ENCODE results near the gene AGAP1. TPM values are rescaled to one million over a fixed set of nuclear protein-coding genes. Genes with fewer than 3 reads are reported as not detected.
A peak's percentile ranks its signal among the peaks of the same experiment; 100 is the strongest.

AGAP1 gene
- total RNA-seq, 1 donor from 2014 or later: 43.8 TPM

DNA sequence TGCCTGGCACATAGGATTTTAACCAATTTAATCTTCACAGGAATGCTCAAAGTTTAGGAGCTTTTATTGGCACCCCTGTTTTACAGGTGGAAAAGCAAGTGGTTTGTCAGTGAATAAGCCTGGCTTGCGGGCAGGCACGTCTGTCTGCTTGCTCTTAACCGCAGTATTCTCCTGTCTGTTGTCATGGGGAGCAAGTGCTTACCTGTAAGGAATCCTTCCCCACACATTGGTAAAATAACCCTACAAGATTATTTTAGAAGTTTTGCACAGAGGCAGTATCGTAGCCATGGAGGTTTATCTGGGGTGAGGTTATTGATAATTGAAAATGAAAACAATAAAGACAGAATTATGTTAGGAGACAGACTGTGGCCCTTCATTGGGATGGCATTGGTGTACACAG, 174.9 kb downstream of the AGAP1 start:
- TF ChIP-seq, protein P1, sequence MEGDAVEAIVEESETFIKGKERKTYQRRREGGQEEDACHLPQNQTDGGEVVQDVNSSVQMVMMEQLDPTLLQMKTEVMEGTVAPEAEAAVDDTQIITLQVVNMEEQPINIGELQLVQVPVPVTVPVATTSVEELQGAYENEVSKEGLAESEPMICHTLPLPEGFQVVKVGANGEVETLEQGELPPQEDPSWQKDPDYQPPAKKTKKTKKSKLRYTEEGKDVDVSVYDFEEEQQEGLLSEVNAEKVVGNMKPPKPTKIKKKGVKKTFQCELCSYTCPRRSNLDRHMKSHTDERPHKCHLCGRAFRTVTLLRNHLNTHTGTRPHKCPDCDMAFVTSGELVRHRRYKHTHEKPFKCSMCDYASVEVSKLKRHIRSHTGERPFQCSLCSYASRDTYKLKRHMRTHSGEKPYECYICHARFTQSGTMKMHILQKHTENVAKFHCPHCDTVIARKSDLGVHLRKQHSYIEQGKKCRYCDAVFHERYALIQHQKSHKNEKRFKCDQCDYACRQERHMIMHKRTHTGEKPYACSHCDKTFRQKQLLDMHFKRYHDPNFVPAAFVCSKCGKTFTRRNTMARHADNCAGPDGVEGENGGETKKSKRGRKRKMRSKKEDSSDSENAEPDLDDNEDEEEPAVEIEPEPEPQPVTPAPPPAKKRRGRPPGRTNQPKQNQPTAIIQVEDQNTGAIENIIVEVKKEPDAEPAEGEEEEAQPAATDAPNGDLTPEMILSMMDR (IDR thresholded peaks at IDR 0.05): no peak
- Mint-ChIP-seq H3K36me3 (ENCODE audit: unreplicated experiment) (no peaks in the 10 kb centered on the region), H3K4me1 (ENCODE audit: unreplicated experiment) (peaks cover 36% of the 10 kb centered on the region), H3K27me3 (ENCODE audit: unreplicated experiment) (no peaks in the 10 kb centered on the region), H3K27ac (ENCODE audit: unreplicated experiment) (no peak overlapping the region), H3K4me3 (ENCODE audit: unreplicated experiment) (peak overlapping the region; percentile 56), H3K9me3 (ENCODE audit: unreplicated experiment) (no peaks in the 10 kb centered on the region)
- DNase-seq (ENCODE audit: extremely low spot score, unreplicated experiment): no peak

DNA sequence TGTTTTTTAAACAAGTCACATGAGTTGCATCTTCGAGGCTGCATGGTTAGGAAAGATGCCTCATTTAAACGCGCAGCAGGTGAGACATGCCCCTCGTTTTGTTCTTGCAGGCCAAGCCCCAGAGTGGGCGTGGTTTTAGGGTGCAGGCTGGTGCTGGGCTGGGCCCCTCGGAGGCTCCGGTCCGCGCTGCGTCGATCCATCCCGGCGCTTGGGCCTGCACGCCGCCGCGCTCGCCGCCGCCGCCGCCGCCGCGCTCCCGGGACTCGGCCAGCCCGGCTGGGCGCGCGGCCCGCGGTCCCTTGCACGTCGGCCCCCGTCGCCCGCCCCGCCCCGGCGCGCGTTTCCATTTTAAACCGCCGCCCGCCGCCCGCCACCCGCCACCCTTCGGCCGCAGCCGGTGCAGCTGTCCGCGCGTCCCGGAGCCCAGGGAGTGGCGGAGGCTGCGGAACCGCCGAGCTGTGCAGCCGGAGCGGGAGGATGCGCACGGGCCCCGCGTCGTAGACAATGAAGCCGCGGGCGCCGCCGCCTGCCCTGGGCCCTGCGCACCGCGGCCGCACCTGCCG, 175.5 kb downstream of the AGAP1 start:
- Mint-ChIP-seq H3K27me3 (ENCODE audit: unreplicated experiment) (no peaks in the 10 kb centered on the region), H3K27ac (ENCODE audit: unreplicated experiment) (no peak overlapping the region)

DNA sequence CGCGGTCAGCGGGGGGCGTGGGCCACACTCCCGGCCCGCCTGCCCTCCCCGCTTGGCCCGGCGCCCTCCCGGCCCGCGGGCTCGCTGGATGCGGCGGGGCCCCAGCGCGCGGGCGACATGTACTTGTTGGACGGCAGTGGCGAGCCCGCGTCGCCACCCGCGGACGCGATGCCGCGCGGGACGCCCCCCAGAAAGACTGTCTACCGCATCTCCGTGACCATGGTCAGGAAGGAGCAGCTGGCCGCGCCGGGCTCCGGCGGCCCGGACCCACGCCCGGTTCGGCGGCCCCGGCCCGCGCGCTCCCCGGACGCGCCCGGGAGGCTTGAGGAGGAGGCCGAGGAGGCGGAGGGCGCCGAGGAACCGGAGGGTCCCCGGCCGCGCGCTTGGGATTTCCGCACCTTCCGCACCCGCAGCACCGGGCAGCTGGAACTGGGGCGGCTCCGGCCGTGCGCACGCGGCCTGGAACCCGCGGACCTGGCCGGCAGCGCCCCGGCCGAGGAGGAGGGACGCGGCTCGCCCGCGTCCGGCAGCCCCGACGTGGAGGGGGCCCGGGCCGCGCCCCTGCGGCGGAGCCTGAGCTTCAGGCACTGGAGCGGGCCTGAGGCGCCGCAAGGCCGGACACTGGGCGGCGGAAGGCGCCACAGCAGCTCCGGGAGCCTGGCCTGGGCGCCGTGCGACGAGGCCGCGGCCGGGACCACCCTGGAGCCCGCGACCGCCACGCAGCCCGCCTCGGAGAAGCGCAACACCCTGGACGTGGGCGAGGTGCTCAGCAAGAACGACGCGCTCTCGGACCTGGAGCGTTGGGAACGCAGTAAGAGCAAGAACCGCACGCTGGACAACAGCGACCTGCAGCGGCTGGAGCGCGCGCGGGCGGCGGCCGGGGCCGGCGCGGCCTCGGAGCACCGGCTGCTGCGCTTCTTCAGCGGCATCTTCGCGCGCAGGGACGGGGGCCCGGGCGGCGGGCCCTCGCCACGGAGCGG, 176.4 kb downstream of the AGAP1 start:
- TF ChIP-seq, protein P1 (IDR thresholded peaks at IDR 0.05): peak; percentile 84
- peak; percentile 88 for DNase-seq (ENCODE audit: extremely low spot score, unreplicated experiment)
- no peaks in the 10 kb centered on the region for H3K36me3 Mint-ChIP-seq (ENCODE audit: unreplicated experiment)
- H3K4me1 Mint-ChIP-seq (ENCODE audit: unreplicated experiment): peaks cover 36% of the 10 kb centered on the region
- no peak overlapping the region for H3K27ac Mint-ChIP-seq (ENCODE audit: unreplicated experiment)
- H3K4me3 Mint-ChIP-seq (ENCODE audit: unreplicated experiment): no peak overlapping the region
- no peaks in the 10 kb centered on the region for H3K27me3 Mint-ChIP-seq (ENCODE audit: unreplicated experiment)
- H3K9me3 Mint-ChIP-seq (ENCODE audit: unreplicated experiment): no peaks in the 10 kb centered on the region

More for the DNA sequence above, 175.5 kb downstream of the AGAP1 start:
- H3K36me3 Mint-ChIP-seq (ENCODE audit: unreplicated experiment): no peaks in the 10 kb centered on the region
- H3K4me3 Mint-ChIP-seq (ENCODE audit: unreplicated experiment): peak overlapping the region; percentile 56
- no peaks in the 10 kb centered on the region for H3K9me3 Mint-ChIP-seq (ENCODE audit: unreplicated experiment)
- DNase-seq (ENCODE audit: extremely low spot score, unreplicated experiment): peak; percentile 89
- H3K4me1 Mint-ChIP-seq (ENCODE audit: unreplicated experiment): peaks cover 36% of the 10 kb centered on the region
- TF ChIP-seq, protein P1 (IDR thresholded peaks at IDR 0.05): no peak

DNA sequence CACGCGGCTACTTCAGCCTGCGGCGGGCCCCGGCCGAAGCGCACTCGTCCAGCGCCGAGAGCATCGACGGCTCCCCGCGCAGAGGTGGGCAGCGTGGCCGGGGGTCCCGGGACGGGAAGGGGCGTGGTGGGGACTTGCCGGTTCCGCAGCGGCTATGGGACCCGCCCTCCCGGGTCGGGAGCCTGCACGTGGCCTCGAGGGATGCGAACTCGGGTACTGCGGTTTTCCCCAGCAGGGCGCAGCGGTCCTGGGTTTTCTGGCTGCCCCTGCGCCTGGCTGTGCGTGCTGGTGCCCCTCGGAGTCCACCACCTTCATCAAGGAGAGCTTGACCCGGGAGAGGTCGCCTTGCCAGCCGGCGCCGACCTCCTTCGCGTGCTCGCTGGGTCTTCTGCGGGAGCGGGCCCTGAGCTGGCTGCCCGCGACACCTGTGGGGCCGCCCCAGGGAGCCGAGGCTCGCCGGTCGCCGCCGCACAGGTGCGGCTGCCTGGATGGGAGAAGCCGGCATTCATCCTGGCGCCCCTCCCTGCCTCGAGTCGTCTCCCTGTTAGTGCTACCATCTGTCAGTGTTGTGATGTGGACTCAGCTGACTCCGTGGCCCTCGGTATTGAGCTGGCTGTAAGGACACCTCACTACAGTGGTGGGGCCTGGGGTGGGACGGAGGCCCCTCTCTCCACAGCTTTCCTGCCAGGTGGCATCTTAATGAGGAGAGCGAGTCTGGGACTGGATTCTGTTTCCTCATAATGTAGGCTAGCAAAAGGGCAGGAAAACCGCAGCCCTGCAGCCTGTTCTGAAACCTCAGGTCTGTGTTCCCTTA, 177.3 kb downstream of the AGAP1 start:
- DNase-seq (ENCODE audit: extremely low spot score, unreplicated experiment): no peak
- Mint-ChIP-seq H3K4me1 (ENCODE audit: unreplicated experiment) (peaks cover 33% of the 10 kb centered on the region), H3K27ac (ENCODE audit: unreplicated experiment) (no peak overlapping the region), H3K27me3 (ENCODE audit: unreplicated experiment) (no peaks in the 10 kb centered on the region), H3K9me3 (ENCODE audit: unreplicated experiment) (no peaks in the 10 kb centered on the region), H3K4me3 (ENCODE audit: unreplicated experiment) (peak overlapping the region; percentile 68), H3K36me3 (ENCODE audit: unreplicated experiment) (no peaks in the 10 kb centered on the region)
- TF ChIP-seq, protein P1 (IDR thresholded peaks at IDR 0.05): no peak

All from osteocyte (in vitro differentiated cells).